Osteocyte (in vitro differentiated cells): ENCODE measurements around the gene OR7G2. TPM values are rescaled to one million over a fixed set of nuclear protein-coding genes. Genes with fewer than 3 reads are reported as not detected.

Source experiments
- DNase-seq: peaks from one replicate; pipeline ENCODE4 v3.0.0; 2021; ENCODE audit warnings: mixed read lengths; ENCODE audit not compliant: unreplicated experiment; ENCODE audit errors: extremely low spot score
- H3K27ac Mint-ChIP-seq: one replicate; pipeline ENCODE4 v1.8.0; 2021; ENCODE audit warnings: mild to moderate bottlenecking, mixed read lengths; ENCODE audit not compliant: unreplicated experiment
- H3K27me3 Mint-ChIP-seq: one replicate; pipeline ENCODE4 v1.8.0; 2021; ENCODE audit warnings: mixed read lengths; ENCODE audit not compliant: unreplicated experiment
- H3K36me3 Mint-ChIP-seq: one replicate; pipeline ENCODE4 v1.8.0; 2021; ENCODE audit warnings: mixed read lengths; ENCODE audit not compliant: unreplicated experiment
- H3K4me1 Mint-ChIP-seq: one replicate; pipeline ENCODE4 v1.8.0; 2021; ENCODE audit warnings: mixed read lengths; ENCODE audit not compliant: unreplicated experiment
- H3K4me3 Mint-ChIP-seq: one replicate; pipeline ENCODE4 v1.8.0; 2021; ENCODE audit warnings: mild to moderate bottlenecking, moderate library complexity, mixed read lengths; ENCODE audit not compliant: unreplicated experiment
- H3K9me3 Mint-ChIP-seq: one replicate; pipeline ENCODE4 v1.8.0; 2021; ENCODE audit warnings: mixed read lengths; ENCODE audit not compliant: unreplicated experiment
- CTCF ChIP-seq: fragments of 200-600 bp; sonication (generic); IDR thresholded peaks from 2 replicates; pipeline ENCODE4 v1.5.0; 2021; ENCODE audit warnings: antibody characterized with exemption, mild to moderate bottlenecking, moderate library complexity
- long read RNA-seq: library from polyadenylated mRNA; unstranded; transcript quantifications from one replicate; pipeline ENCODE4 v2.0.0, GENCODE V29; 2021
- total RNA-seq: library from RNA; stranded (reverse); gene quantifications from 2 replicates; pipeline ENCODE4 v1.2.1, GENCODE V29; 2021

OR7G2 gene
- total RNA-seq, result not detected in 2 replicates
- long read RNA-seq, result 0 reads

GRCh38 chr19:9107375-9107774 is at the start of gene OR7G2:
Gene OR7G2 (minus strand): TSS chr19:9107475. CDS start chr19:9103243, 4,232 bp downstream.
- no peak within 1 kb of the TSS for H3K27ac Mint-ChIP-seq
- H3K36me3 Mint-ChIP-seq, result no peaks in the 10 kb centered on the region
- no peak within 1 kb of the TSS for H3K4me3 Mint-ChIP-seq
- peaks cover 4% of the 10 kb centered on the region for H3K9me3 Mint-ChIP-seq
- H3K4me1 Mint-ChIP-seq, result no peaks in the 10 kb centered on the region
- no peak for TF ChIP-seq CTCF
- no peak for DNase-seq
- H3K27me3 Mint-ChIP-seq, result no peaks in the 10 kb centered on the region

- no peak overlapping the region for H3K4me3 Mint-ChIP-seq
- DNase-seq, result no peak
- no peaks in the 10 kb centered on the region for H3K27me3 Mint-ChIP-seq
- TF ChIP-seq CTCF, result no peak
- H3K4me1 Mint-ChIP-seq, result no peaks in the 10 kb centered on the region
- H3K27ac Mint-ChIP-seq, result no peak overlapping the region
- H3K9me3 Mint-ChIP-seq, result peaks cover 49% of the 10 kb centered on the region
- H3K36me3 Mint-ChIP-seq, result peaks cover 96% of the 10 kb centered on the region
These were observed 49.0 kb upstream of the OR7G2 start for GRCh38 chr19:9156304-9156703.

GRCh38 chr19:9155591-9155990 is 48.3 kb upstream of the OR7G2 start:
- Mint-ChIP-seq H3K9me3 (peaks cover 51% of the 10 kb centered on the region), H3K27ac (no peak overlapping the region), H3K4me3 (no peak overlapping the region), H3K27me3 (no peaks in the 10 kb centered on the region), H3K36me3 (peaks cover 95% of the 10 kb centered on the region), H3K4me1 (no peaks in the 10 kb centered on the region)
- no peak for TF ChIP-seq CTCF
- DNase-seq, result no peak

DNA sequence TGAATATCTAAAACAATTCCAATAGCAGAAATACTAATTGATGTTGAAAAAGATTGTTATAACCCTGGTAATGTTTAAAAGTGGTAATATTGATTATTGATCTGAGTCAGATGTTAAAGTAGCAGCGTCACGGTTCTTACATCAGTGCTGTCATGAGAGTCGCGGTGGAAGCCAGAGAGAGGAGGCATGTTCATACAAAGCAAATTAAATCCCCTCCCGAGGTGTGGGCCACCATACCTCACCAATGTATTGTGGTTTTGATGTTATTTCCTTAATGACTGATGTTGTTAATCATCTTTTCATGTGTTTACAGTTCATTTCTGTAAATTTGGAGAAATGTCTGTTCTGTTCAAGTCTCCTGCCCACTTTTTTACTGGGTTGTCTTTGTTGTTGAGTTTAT is 44.1 kb upstream of the OR7G2 start:
- H3K36me3 Mint-ChIP-seq, result peaks cover 81% of the 10 kb centered on the region
- DNase-seq, result no peak
- H3K4me1 Mint-ChIP-seq, result no peaks in the 10 kb centered on the region
- H3K4me3 Mint-ChIP-seq, result no peak overlapping the region
- H3K27ac Mint-ChIP-seq, result no peak overlapping the region
- H3K9me3 Mint-ChIP-seq, result peaks cover 54% of the 10 kb centered on the region
- H3K27me3 Mint-ChIP-seq, result no peaks in the 10 kb centered on the region
- TF ChIP-seq CTCF, result no peak

DNA sequence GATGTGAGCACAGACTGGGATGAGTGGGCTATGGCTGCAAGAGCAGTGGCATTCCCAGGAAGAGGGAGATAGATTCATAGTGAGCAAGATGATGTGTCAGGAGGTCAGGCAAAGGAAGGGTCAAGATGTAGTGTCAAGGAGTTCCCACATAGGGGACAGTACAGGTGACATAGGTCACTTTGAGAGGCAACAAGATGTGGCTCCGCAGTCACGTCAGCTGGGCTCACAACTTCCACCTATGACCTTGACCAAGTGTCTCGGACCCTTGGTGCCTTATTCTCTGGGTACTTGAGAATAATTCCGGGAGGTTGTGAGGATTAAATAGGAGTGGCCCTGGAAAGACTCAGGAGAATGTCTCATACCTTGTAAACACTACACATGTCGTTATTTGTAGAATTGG is 43.4 kb upstream of the OR7G2 start:
- no peaks in the 10 kb centered on the region for H3K27me3 Mint-ChIP-seq
- no peak overlapping the region for H3K27ac Mint-ChIP-seq
- TF ChIP-seq CTCF, result no peak
- no peak overlapping the region for H3K4me3 Mint-ChIP-seq
- no peak for DNase-seq
- no peaks in the 10 kb centered on the region for H3K4me1 Mint-ChIP-seq
- peaks cover 54% of the 10 kb centered on the region for H3K9me3 Mint-ChIP-seq
- H3K36me3 Mint-ChIP-seq, result peaks cover 76% of the 10 kb centered on the region
